Smooth muscle cell (in vitro differentiated cells): ENCODE results near the gene ARHGEF3. TPM values are rescaled to one million over a fixed set of nuclear protein-coding genes. Genes with fewer than 3 reads are reported as not detected.

Experiments
- DNase-seq: peaks from one replicate; lab custom pipeline; 2025; ENCODE audit not compliant: unreplicated experiment; lab: John Stamatoyannopoulos, UW
- H2AFZ ChIP-seq: fragments of 200-600 bp; sonication (generic); 2 replicates; pipeline ENCODE4 v1.6.0; 2016; ENCODE audit warnings: antibody characterized with exemption, low read depth, mild to moderate bottlenecking
- H3F3A ChIP-seq: fragments of 200-600 bp; sonication (generic); 2 replicates; pipeline ENCODE4 v1.6.0; 2017; ENCODE audit warnings: antibody characterized with exemption, low read depth
- H3K27ac ChIP-seq: fragments of 200-600 bp; sonication (generic); 2 replicates; pipeline ENCODE4 v1.5.1; 2016; ENCODE audit warnings: low read depth, mild to moderate bottlenecking
- H3K27me3 ChIP-seq: fragments of 200-600 bp; sonication (generic); 2 replicates; pipeline ENCODE4 v1.6.1; 2016; ENCODE audit warnings: low read depth, mild to moderate bottlenecking
- H3K36me3 ChIP-seq: fragments of 200-600 bp; sonication (generic); 2 replicates; pipeline ENCODE4 v1.5.1; 2016; ENCODE audit warnings: low read depth
- H3K4me1 ChIP-seq: fragments of 200-600 bp; sonication (generic); 2 replicates; pipeline ENCODE4 v1.5.1; 2016; ENCODE audit warnings: low read depth
- H3K4me2 ChIP-seq: fragments of 200-600 bp; sonication (generic); 2 replicates; pipeline ENCODE4 v1.6.0; 2016; ENCODE audit warnings: mild to moderate bottlenecking
- H3K4me3 ChIP-seq: fragments of 200-600 bp; sonication (generic); 2 replicates; pipeline ENCODE4 v1.5.1; 2016; ENCODE audit warnings: mild to moderate bottlenecking
- H3K79me2 ChIP-seq: fragments of 200-600 bp; sonication (generic); 2 replicates; pipeline ENCODE4 v1.6.0; 2016; ENCODE audit warnings: low read depth, mild to moderate bottlenecking
- H3K9ac ChIP-seq: fragments of 200-600 bp; sonication (generic); 2 replicates; pipeline ENCODE4 v1.6.0; 2016; ENCODE audit warnings: low read depth
- H3K9me3 ChIP-seq: fragments of 200-600 bp; sonication (generic); replicated peaks from 2 replicates; pipeline ENCODE4 v1.5.1; 2016; ENCODE audit warnings: low read depth
- H4K20me1 ChIP-seq: fragments of 200-600 bp; sonication (generic); 2 replicates; pipeline ENCODE4 v1.6.0; 2016; ENCODE audit warnings: low read depth
- WGBS: methylation state at CpG from one replicate; pipeline ENCODE4 v1.1.7; 2016; ENCODE audit warnings: low lambda C conversion rate; 5-methylcytosine and 5-hydroxymethylcytosine counted together
- polyA plus RNA-seq: library from polyadenylated mRNA; unstranded; fragments of >200 nt; fragmentation: Nextera tagmentation; extraction: Ambion mirVana; gene quantifications from 2 replicates; pipeline ENCODE4 v1.2.1, GENCODE V29; 2016
- total RNA-seq: library from RNA; depleted of rRNA; stranded (reverse); fragments of >200 nt; gene quantifications from 2 replicates; pipeline ENCODE4 v1.2.3, GENCODE V29; 2014
- TF ChIP-seq, protein P1 (sequence below): fragments of 200-600 bp; sonication (generic); IDR thresholded peaks from 2 replicates; pipeline ENCODE4 v1.5.1; 2017; ENCODE audit warnings: borderline replicate concordance, mild to moderate bottlenecking, antibody characterized with exemption; ENCODE audit not compliant: insufficient read depth, poor library complexity, severe bottlenecking

ARHGEF3 gene
- total and polyA plus RNA-seq, 2 experiments from 2014 or later = 131 to 137 TPM

GRCh38 chr3:56683122-56683817, 118.5 kb downstream of the ARHGEF3 start, which contains the start of gene TASOR:
TASOR (minus strand) TSS chr3:56683265; CDS start chr3:56683006, 259 bp downstream.
- Histone ChIP-seq H3K79me2 (peaks cover 33% of the 10 kb centered on the region), H3K9ac (peak within 1 kb of the TSS; percentile 92), H3F3A (no peaks in the 10 kb centered on the region), H3K4me3 (peak within 1 kb of the TSS; percentile 70), H3K36me3 (no peaks in the 10 kb centered on the region), H3K4me2 (peak within 1 kb of the TSS; percentile 91), H4K20me1 (peaks cover 5% of the 10 kb centered on the region), H3K9me3 (no peaks in the 10 kb centered on the region), H2AFZ (peak within 1 kb of the TSS; percentile 82), H3K27ac (peak within 1 kb of the TSS; percentile 92), H3K27me3 (no peaks in the 10 kb centered on the region), H3K4me1 (peaks cover 22% of the 10 kb centered on the region)
- peak; percentile 58 for DNase-seq
- 42% methylated on average over 49 of the region's 68 CpGs for WGBS
- TF ChIP-seq, protein P1, sequence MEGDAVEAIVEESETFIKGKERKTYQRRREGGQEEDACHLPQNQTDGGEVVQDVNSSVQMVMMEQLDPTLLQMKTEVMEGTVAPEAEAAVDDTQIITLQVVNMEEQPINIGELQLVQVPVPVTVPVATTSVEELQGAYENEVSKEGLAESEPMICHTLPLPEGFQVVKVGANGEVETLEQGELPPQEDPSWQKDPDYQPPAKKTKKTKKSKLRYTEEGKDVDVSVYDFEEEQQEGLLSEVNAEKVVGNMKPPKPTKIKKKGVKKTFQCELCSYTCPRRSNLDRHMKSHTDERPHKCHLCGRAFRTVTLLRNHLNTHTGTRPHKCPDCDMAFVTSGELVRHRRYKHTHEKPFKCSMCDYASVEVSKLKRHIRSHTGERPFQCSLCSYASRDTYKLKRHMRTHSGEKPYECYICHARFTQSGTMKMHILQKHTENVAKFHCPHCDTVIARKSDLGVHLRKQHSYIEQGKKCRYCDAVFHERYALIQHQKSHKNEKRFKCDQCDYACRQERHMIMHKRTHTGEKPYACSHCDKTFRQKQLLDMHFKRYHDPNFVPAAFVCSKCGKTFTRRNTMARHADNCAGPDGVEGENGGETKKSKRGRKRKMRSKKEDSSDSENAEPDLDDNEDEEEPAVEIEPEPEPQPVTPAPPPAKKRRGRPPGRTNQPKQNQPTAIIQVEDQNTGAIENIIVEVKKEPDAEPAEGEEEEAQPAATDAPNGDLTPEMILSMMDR = no peak

DNA sequence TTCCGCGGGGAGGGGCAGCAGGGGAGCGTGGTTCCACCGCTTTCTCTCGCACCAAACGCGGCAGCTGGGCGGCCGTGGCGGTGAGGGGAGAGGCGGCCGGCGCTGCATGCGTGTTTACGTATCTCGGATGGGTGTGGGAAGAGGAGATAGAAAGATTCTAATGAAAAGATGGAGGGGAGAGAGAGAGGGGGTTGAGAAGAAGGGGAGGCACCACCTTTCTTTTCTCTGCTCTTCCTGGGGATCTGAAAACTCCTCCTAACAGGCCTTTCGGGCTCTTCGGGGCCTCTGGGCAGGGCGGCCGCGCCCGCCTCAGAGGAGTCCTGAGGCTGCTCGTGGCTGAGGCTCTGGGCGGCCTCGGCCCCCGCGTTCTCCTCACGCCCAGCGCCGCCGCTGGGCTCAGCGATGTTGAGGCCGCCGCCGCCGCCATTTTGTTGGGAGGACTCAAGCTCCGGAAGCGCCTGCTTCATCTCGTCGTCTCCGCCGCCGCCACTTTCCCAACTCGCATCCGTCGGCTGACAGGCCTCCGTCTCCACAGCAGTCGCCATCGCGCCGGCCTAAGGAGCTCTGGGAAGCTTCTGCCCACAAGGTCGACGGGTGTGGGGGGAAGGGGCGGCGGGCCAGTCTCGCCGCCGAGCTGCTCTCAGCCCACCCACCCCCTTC, 119.2 kb downstream of the ARHGEF3 start:
- H3K27ac ChIP-seq = peak overlapping the region; percentile 92
- H3K36me3 ChIP-seq = no peaks in the 10 kb centered on the region
- no peaks in the 10 kb centered on the region for H3K9me3 ChIP-seq
- H3K4me1 ChIP-seq = peaks cover 22% of the 10 kb centered on the region
- H3K79me2 ChIP-seq = peaks cover 35% of the 10 kb centered on the region
- no peaks in the 10 kb centered on the region for H3K27me3 ChIP-seq
- peaks cover 5% of the 10 kb centered on the region for H4K20me1 ChIP-seq
- H3K9ac ChIP-seq = peak overlapping the region; percentile 92
- H3K4me3 ChIP-seq = peak overlapping the region; percentile 70
- H2AFZ ChIP-seq = peak overlapping the region; percentile 82
- WGBS = 2% methylated on average over 39 of the region's 58 CpGs
- TF ChIP-seq, protein P1 = no peak
- peak; percentile 58 for DNase-seq
- H3F3A ChIP-seq = no peaks in the 10 kb centered on the region
- H3K4me2 ChIP-seq = peak overlapping the region; percentile 91

DNA sequence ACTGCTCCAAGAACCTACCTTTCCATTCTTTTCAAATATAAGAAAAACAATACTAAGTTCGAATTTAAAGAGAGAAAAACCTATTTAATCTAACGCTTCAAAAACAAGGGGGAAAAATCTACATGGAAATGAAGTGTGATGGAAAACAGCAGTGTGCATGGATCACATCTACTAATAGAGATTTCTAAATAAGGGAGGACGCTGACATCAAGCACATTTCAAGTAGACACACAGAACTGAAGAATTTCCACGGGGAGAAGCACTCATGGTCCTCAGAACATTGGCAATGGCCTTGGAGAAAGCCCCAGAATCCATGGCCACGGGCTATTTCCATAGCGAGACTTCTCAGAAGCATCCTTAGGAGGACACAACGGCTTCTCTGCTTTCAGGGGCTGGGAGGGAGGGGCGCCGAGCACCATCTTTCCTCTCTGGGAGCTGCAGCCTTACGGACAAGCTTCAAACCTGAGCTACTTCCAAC, 119.7 kb downstream of the ARHGEF3 start:
- peak overlapping the region; percentile 92 for H3K27ac ChIP-seq
- H3K27me3 ChIP-seq = no peaks in the 10 kb centered on the region
- no peaks in the 10 kb centered on the region for H3F3A ChIP-seq
- TF ChIP-seq, protein P1 = no peak
- 6% methylated on average over 10 of the region's 10 CpGs for WGBS
- peak overlapping the region; percentile 82 for H2AFZ ChIP-seq
- H3K9me3 ChIP-seq = no peaks in the 10 kb centered on the region
- H4K20me1 ChIP-seq = peaks cover 5% of the 10 kb centered on the region
- peaks cover 38% of the 10 kb centered on the region for H3K79me2 ChIP-seq
- peak overlapping the region; percentile 70 for H3K4me3 ChIP-seq
- H3K36me3 ChIP-seq = no peaks in the 10 kb centered on the region
- no peak for DNase-seq
- peak overlapping the region; percentile 92 for H3K9ac ChIP-seq
- H3K4me2 ChIP-seq = peak overlapping the region; percentile 91
- peaks cover 22% of the 10 kb centered on the region for H3K4me1 ChIP-seq
